H9 (cell line): Measurements from ENCODE around the gene IRF4. TPM values are rescaled to one million over a fixed set of nuclear protein-coding genes. Genes with fewer than 3 reads are reported as not detected.

Source experiments
- DNase-seq: peaks from one replicate; pipeline ENCODE4 v3.0.0-alpha.2; 2017
- H2AFZ ChIP-seq: one replicate; pipeline ENCODE4 v1.6.1; 2013; ENCODE audit warnings: mild to moderate bottlenecking, low read length, control low read depth, moderate library complexity
- H2AK5ac ChIP-seq: 2 replicates; pipeline ENCODE4 v1.6.1; 2013; ENCODE audit warnings: low read length, control low read depth, mixed read lengths; ENCODE audit not compliant: insufficient read length
- H2BK120ac ChIP-seq: one replicate; pipeline ENCODE4 v1.6.1; 2013; ENCODE audit warnings: low read depth, mild to moderate bottlenecking, low read length, control low read depth, inconsistent platforms; ENCODE audit not compliant: poor library complexity, severe bottlenecking
- H2BK12ac ChIP-seq: 2 replicates; pipeline ENCODE4 v1.6.1; 2013; ENCODE audit warnings: low read length, control low read depth, mixed read lengths, low read depth; ENCODE audit not compliant: insufficient read length
- H2BK15ac ChIP-seq: 2 replicates; pipeline ENCODE4 v1.6.1; 2013; ENCODE audit warnings: low read depth, low read length, control low read depth
- H2BK20ac ChIP-seq: one replicate; pipeline ENCODE4 v1.6.1; 2013; ENCODE audit warnings: low read depth, mild to moderate bottlenecking, low read length, control low read depth, inconsistent platforms; ENCODE audit not compliant: poor library complexity, severe bottlenecking
- H2BK5ac ChIP-seq: 2 replicates; pipeline ENCODE4 v1.6.1; 2013; ENCODE audit warnings: low read length, control low read depth, mixed read lengths; ENCODE audit not compliant: insufficient read length
- H3K14ac ChIP-seq: 2 replicates; pipeline ENCODE4 v1.6.1; 2013; ENCODE audit warnings: low read length, control low read depth; ENCODE audit not compliant: insufficient read depth
- H3K18ac ChIP-seq: 2 replicates; pipeline ENCODE4 v1.6.1; 2013; ENCODE audit warnings: low read depth, mild to moderate bottlenecking, mixed read lengths, low read length, control low read depth; ENCODE audit not compliant: insufficient read length
- H3K23ac ChIP-seq: 2 replicates; pipeline ENCODE4 v1.6.1; 2013; ENCODE audit warnings: low read length, control low read depth, mixed read lengths, low read depth; ENCODE audit not compliant: insufficient read length
- H3K23me2 ChIP-seq: 2 replicates; pipeline ENCODE4 v1.6.1; 2013; ENCODE audit warnings: low read depth, mild to moderate bottlenecking, mixed read lengths, low read length, control low read depth; ENCODE audit not compliant: insufficient read length, poor library complexity, severe bottlenecking
- H3K27ac ChIP-seq: 2 replicates; pipeline ENCODE4 v1.5.1; 2013; ENCODE audit warnings: low read length, control low read depth, mixed read lengths, low read depth; ENCODE audit not compliant: insufficient read length
- H3K27me3 ChIP-seq: 2 replicates; pipeline ENCODE4 v1.6.1; 2013; ENCODE audit warnings: low read length, control low read depth, inconsistent platforms; ENCODE audit not compliant: insufficient read depth
- H3K4ac ChIP-seq: 2 replicates; pipeline ENCODE4 v1.6.1; 2013; ENCODE audit warnings: low read depth, mild to moderate bottlenecking, control low read depth, inconsistent platforms, low read length, moderate library complexity
- H3K4me1 ChIP-seq: 2 replicates; pipeline ENCODE4 v1.6.1; 2013; ENCODE audit warnings: low read length, control low read depth, inconsistent platforms; ENCODE audit not compliant: insufficient read depth
- H3K4me2 ChIP-seq: 2 replicates; pipeline ENCODE4 v1.6.1; 2013; ENCODE audit warnings: low read length, control low read depth, mixed read lengths; ENCODE audit not compliant: insufficient read length, insufficient read depth
- H3K56ac ChIP-seq: 2 replicates; pipeline ENCODE4 v1.6.1; 2013; ENCODE audit warnings: low read depth, mild to moderate bottlenecking, mixed read lengths, low read length, control low read depth; ENCODE audit not compliant: insufficient read length
- H3K79me1 ChIP-seq: 2 replicates; pipeline ENCODE4 v1.6.1; 2013; ENCODE audit warnings: low read depth, mild to moderate bottlenecking, moderate library complexity, low read length, control low read depth, inconsistent platforms; ENCODE audit not compliant: insufficient read depth, poor library complexity, severe bottlenecking
- H3K79me2 ChIP-seq: 2 replicates; pipeline ENCODE4 v1.6.1; 2013; ENCODE audit warnings: low read length, control low read depth, inconsistent platforms; ENCODE audit not compliant: insufficient read depth
- H3K9ac ChIP-seq: 2 replicates; pipeline ENCODE4 v1.6.1; 2013; ENCODE audit warnings: low read length, control low read depth, mixed read lengths; ENCODE audit not compliant: insufficient read length; ENCODE audit errors: extremely low read depth
- H3K9me3 ChIP-seq: one replicate; pipeline ENCODE4 v1.6.1; 2013; ENCODE audit warnings: low read depth, low read length, inconsistent platforms; ENCODE audit not compliant: control insufficient read depth
- H3T11ph ChIP-seq: one replicate; pipeline ENCODE4 v1.6.1; 2013; ENCODE audit warnings: mild to moderate bottlenecking, low read length, control low read depth, inconsistent platforms
- H4K20me1 ChIP-seq: one replicate; pipeline ENCODE4 v1.6.1; 2013; ENCODE audit not compliant: control insufficient read depth, insufficient read length, insufficient read depth
- H4K5ac ChIP-seq: 2 replicates; pipeline ENCODE4 v1.6.1; 2013; ENCODE audit warnings: low read depth, mild to moderate bottlenecking, mixed read lengths, low read length, control low read depth; ENCODE audit not compliant: insufficient read length
- H4K8ac ChIP-seq: replicated peaks from 2 replicates; pipeline ENCODE4 v1.6.1; 2013; ENCODE audit warnings: low read length, control low read depth, mixed read lengths, low read depth; ENCODE audit not compliant: insufficient read length
- H4K91ac ChIP-seq: 2 replicates; pipeline ENCODE4 v1.6.1; 2013; ENCODE audit warnings: low read depth, mild to moderate bottlenecking, moderate library complexity, mixed read lengths, low read length, control low read depth; ENCODE audit not compliant: insufficient read length
- H3K27ac Mint-ChIP-seq, 3 experiments: 2 replicates in 2 of 3; 3 replicates in 1 of 3; pipeline ENCODE4 v1.8.0; 2020 to 2021; ENCODE audit warnings: mixed read lengths in 3 of 3, mild to moderate bottlenecking in 1 of 3, moderate library complexity in 1 of 3
- H3K27me3 Mint-ChIP-seq: 2 replicates; pipeline ENCODE4 v1.8.0; 2021; ENCODE audit warnings: low read depth, mild to moderate bottlenecking, moderate library complexity, mixed read lengths
- H3K36me3 Mint-ChIP-seq, 3 experiments: 2 replicates in 2 of 3; 3 replicates in 1 of 3; pipeline ENCODE4 v1.8.0; 2020 to 2021; ENCODE audit warnings: low read depth in 3 of 3, mixed read lengths in 3 of 3; ENCODE audit not compliant: insufficient read depth in 1 of 3
- H3K4me1 Mint-ChIP-seq, 2 experiments: 2 replicates each; pipeline ENCODE4 v1.8.0; 2020; ENCODE audit warnings: mixed read lengths in 2 of 2
- H3K4me3 Mint-ChIP-seq, 2 experiments: 2 replicates in 1 of 2; 3 replicates in 1 of 2; pipeline ENCODE4 v1.8.0; 2020 to 2021; ENCODE audit warnings: mild to moderate bottlenecking in 2 of 2, mixed read lengths in 2 of 2, moderate library complexity in 1 of 2
- H3K9me3 Mint-ChIP-seq, 2 experiments: 2 replicates in 1 of 2; 3 replicates in 1 of 2; pipeline ENCODE4 v1.8.0; 2020; ENCODE audit warnings: mild to moderate bottlenecking in 2 of 2, mixed read lengths in 2 of 2, moderate library complexity in 1 of 2
- WGBS: extraction: QIAGEN DNeasy Blood & Tissue Kit; methylation state at CpG from one replicate; pipeline ENCODE4 v1.1.7; 2013; ENCODE audit warnings: missing lambda C conversion rate, low lambda C conversion rate, mixed read lengths; ENCODE audit not compliant: insufficient read length; ENCODE audit errors: extremely low coverage; 5-methylcytosine and 5-hydroxymethylcytosine counted together
- total RNA-seq: library from RNA; stranded (reverse); gene quantifications from 2 replicates; pipeline ENCODE4 v1.2.1, GENCODE V29; 2021
- TF ChIP-seq, protein P1 (sequence below): fragments of 200-600 bp; sonication (generic); conservative IDR thresholded peaks from 3 replicates; pipeline ENCODE4 v1.8.0; 2021; ENCODE audit warnings: antibody characterized with exemption, mild to moderate bottlenecking

IRF4 gene
- total RNA-seq, 1 experiment from 2014 or later = 0.31 TPM

GRCh38 chr6:389143-389542 is 2.4 kb upstream of the IRF4 start:
- Mint-ChIP-seq H3K27me3 (peaks cover 96% of the 10 kb centered on the region), H3K27ac (no peak overlapping the region), H3K36me3 (no peaks in the 10 kb centered on the region), H3K9me3 (peaks cover 3 to 4% of the 10 kb centered on the region in 2 experiments; a peak in 4 of 5 replicates), H3K4me3 (no peak overlapping the region), H3K4me1 (peaks cover 6 to 11% of the 10 kb centered on the region in 2 experiments)
- Histone ChIP-seq H4K8ac (no peak overlapping the region), H2BK120ac (no peak overlapping the region), H3K4me1 (no peaks in the 10 kb centered on the region), H3K18ac (no peak overlapping the region), H4K91ac (no peak overlapping the region), H2BK15ac (no peak overlapping the region), H3K23me2 (peaks cover 24% of the 10 kb centered on the region), H3K27ac (no peak overlapping the region), H3K4me2 (no peak overlapping the region), H3K9ac (no peak overlapping the region), H4K20me1 (no peaks in the 10 kb centered on the region), H2BK20ac (no peak overlapping the region), H2AFZ (no peak overlapping the region), H2BK12ac (no peak overlapping the region), H3K23ac (no peak overlapping the region), H3K79me2 (no peaks in the 10 kb centered on the region), H4K5ac (no peak overlapping the region), H3K9me3 (no peaks in the 10 kb centered on the region), H2AK5ac (no peak overlapping the region), H3K4ac (no peak overlapping the region), H3K79me1 (no peaks in the 10 kb centered on the region), H3T11ph (no peak overlapping the region), H2BK5ac (no peak overlapping the region), H3K27me3 (peaks cover 24% of the 10 kb centered on the region; the same call in 1 of the 2 replicates), H3K56ac (no peak overlapping the region), H3K14ac (no peak overlapping the region)
- no peak for DNase-seq
- WGBS = no CpG with 5 or more reads among the region's 7 CpGs
- TF ChIP-seq, protein P1, sequence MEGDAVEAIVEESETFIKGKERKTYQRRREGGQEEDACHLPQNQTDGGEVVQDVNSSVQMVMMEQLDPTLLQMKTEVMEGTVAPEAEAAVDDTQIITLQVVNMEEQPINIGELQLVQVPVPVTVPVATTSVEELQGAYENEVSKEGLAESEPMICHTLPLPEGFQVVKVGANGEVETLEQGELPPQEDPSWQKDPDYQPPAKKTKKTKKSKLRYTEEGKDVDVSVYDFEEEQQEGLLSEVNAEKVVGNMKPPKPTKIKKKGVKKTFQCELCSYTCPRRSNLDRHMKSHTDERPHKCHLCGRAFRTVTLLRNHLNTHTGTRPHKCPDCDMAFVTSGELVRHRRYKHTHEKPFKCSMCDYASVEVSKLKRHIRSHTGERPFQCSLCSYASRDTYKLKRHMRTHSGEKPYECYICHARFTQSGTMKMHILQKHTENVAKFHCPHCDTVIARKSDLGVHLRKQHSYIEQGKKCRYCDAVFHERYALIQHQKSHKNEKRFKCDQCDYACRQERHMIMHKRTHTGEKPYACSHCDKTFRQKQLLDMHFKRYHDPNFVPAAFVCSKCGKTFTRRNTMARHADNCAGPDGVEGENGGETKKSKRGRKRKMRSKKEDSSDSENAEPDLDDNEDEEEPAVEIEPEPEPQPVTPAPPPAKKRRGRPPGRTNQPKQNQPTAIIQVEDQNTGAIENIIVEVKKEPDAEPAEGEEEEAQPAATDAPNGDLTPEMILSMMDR = no peak
